BJ (cell line): ENCODE measurements around the gene TMEM150A. TPM values are rescaled to one million over a fixed set of nuclear protein-coding genes. Genes with fewer than 3 reads are reported as not detected.

Source experiments
- CTCF ChIA-PET: fragments of 350-600 bp; formaldehyde crosslinking; extraction: SDS; loops from one replicate; lab custom pipeline; 2021; ENCODE audit warnings: antibody characterized with exemption, inconsistent platforms; lab: Yijun Ruan, JAX
- POLR2A ChIA-PET: fragments of 300-600 bp; sonication (Branson Sonifier 250); formaldehyde crosslinking; extraction: SDS; loops from one replicate; lab custom pipeline; 2021; ENCODE audit warnings: antibody characterized with exemption; lab: Charles Lee
- DNase-seq: peaks from one replicate; pipeline ENCODE4 v3.0.0-alpha.2; 2011; ENCODE audit warnings: low read depth
- H3K27me3 ChIP-seq: 2 replicates; pipeline ENCODE4 v1.6.0; 2011; ENCODE audit warnings: low read length; ENCODE audit not compliant: control insufficient read depth, insufficient read depth
- H3K36me3 ChIP-seq: 2 replicates; pipeline ENCODE4 v1.5.1; 2011; ENCODE audit warnings: low read length; ENCODE audit not compliant: control insufficient read depth, insufficient read depth
- H3K4me3 ChIP-seq: 2 replicates; pipeline ENCODE4 v1.5.1; 2011; ENCODE audit warnings: low read depth, mild to moderate bottlenecking, control low read depth, low read length
- CTCF ChIP-seq: IDR thresholded peaks from 2 replicates; pipeline ENCODE4 v1.5.1; 2011; ENCODE audit warnings: low read depth, mild to moderate bottlenecking, control low read depth, inconsistent platforms, low read length, moderate library complexity; ENCODE audit not compliant: insufficient read depth
- polyA plus RNA-seq: library from polyadenylated mRNA; depleted of rRNA; stranded (reverse); fragments of >200 nt; gene quantifications from 2 replicates; pipeline ENCODE4 v1.2.3, GENCODE V29; 2011

The TMEM150A gene
- polyA plus RNA-seq, 1 experiment, result 19.1 TPM

GRCh38 chr2:85551698-85552678, 50.5 kb downstream of the TMEM150A start:
- Histone ChIP-seq H3K36me3 (peaks cover 26% of the 10 kb centered on the region), H3K27me3 (no peaks in the 10 kb centered on the region), H3K4me3 (no peak overlapping the region)
- TF ChIP-seq CTCF, result peak; percentile 89
- ChIA-PET POLR2A (interaction anchor here (0.9 kb wide), 2 partner anchors 131 to 158 kb away, joined by 3 read pairs; no protein-coding TSS in a partner anchor), CTCF (interaction anchor here (0.6 to 19.5 kb wide), 23 partner anchors 8 to 242 kb away, joined by 3 to 460 read pairs (median 4); partner anchors contain the start of genes GGCX, MAT2A, RNF181 and SH2D6)
- no peak for DNase-seq

GRCh38 chr2:85550486-85550885, 52.0 kb downstream of the TMEM150A start:
- POLR2A ChIA-PET, result interaction anchor here (0.9 kb wide), 1 partner anchor 10 kb away, joined by 4 read pairs; no protein-coding TSS in a partner anchor
- peaks cover 26% of the 10 kb centered on the region for H3K36me3 ChIP-seq
- H3K27me3 ChIP-seq, result no peaks in the 10 kb centered on the region
- H3K4me3 ChIP-seq, result no peak overlapping the region
- DNase-seq, result no peak
- no peak for TF ChIP-seq CTCF
- CTCF ChIA-PET, result interaction anchor here (0.8 to 19.5 kb wide), 15 partner anchors 10 to 484 kb away, joined by 3 to 460 read pairs (median 6); partner anchors contain the start of genes GGCX, MAT2A, RNF181 and SH2D6

GRCh38 chr2:85549826-85550225, 52.7 kb downstream of the TMEM150A start:
- peak; percentile 81 for DNase-seq
- CTCF ChIA-PET, result interaction anchor here (1.0 to 19.5 kb wide), 11 partner anchors 10 to 237 kb away, joined by 3 to 460 read pairs (median 11); partner anchors contain the start of genes GGCX, MAT2A and SH2D6
- TF ChIP-seq CTCF, result no peak
- Histone ChIP-seq H3K36me3 (peaks cover 22% of the 10 kb centered on the region), H3K27me3 (no peaks in the 10 kb centered on the region), H3K4me3 (no peak overlapping the region)
- POLR2A ChIA-PET, result interaction anchor here (0.8 to 0.9 kb wide), 3 partner anchors 10 to 131 kb away, joined by 3 to 4 read pairs (median 3); partner anchors contain the start of gene MAT2A

GRCh38 chr2:85549095-85549494, 53.4 kb downstream of the TMEM150A start:
- no peak for DNase-seq
- ChIA-PET CTCF (interaction anchor here (0.8 to 19.5 kb wide), 5 partner anchors 9 to 160 kb away, joined by 3 to 460 read pairs (median 37); partner anchors contain the start of genes GGCX, MAT2A and SH2D6), POLR2A (interaction anchor here (0.8 to 1.1 kb wide), 3 partner anchors 9 to 130 kb away, joined by 3 to 4 read pairs (median 3); partner anchors contain the start of gene MAT2A)
- Histone ChIP-seq H3K4me3 (no peak overlapping the region), H3K36me3 (peaks cover 20% of the 10 kb centered on the region), H3K27me3 (no peaks in the 10 kb centered on the region)
- no peak for TF ChIP-seq CTCF
